AG09309 (cell line): Measurements from ENCODE around the gene FAM174B.

ENCODE experiments used
- DNase-seq: peaks from one replicate; pipeline ENCODE4 v3.0.0-alpha.2; 2010; ENCODE audit warnings: low read depth
- H3K4me3 ChIP-seq: 2 replicates; pipeline ENCODE4 v1.5.1; 2011; ENCODE audit warnings: mild to moderate bottlenecking, low read depth, low read length, moderate library complexity; ENCODE audit not compliant: control insufficient read depth
- CTCF ChIP-seq: IDR thresholded peaks from 2 replicates; pipeline ENCODE4 v1.5.1; 2011; ENCODE audit warnings: mild to moderate bottlenecking, low read depth, low read length, inconsistent platforms; ENCODE audit not compliant: insufficient read depth, control insufficient read depth; ENCODE audit errors: missing control alignments

The FAM174B gene

GRCh38 chr15:92595506-92596381 is 59.8 kb downstream of the FAM174B start:
- no peak for TF ChIP-seq CTCF
- H3K4me3 ChIP-seq, result no peak overlapping the region
- DNase-seq, result no peak

- no peak overlapping the region for H3K4me3 ChIP-seq
- TF ChIP-seq CTCF, result no peak
- DNase-seq, result no peak
Measured at GRCh38 chr15:92591275-92591674, 64.3 kb downstream of the FAM174B start.

GRCh38 chr15:92586966-92587365 is 68.6 kb downstream of the FAM174B start:
- no peak for DNase-seq
- no peak overlapping the region for H3K4me3 ChIP-seq
- no peak for TF ChIP-seq CTCF

GRCh38 chr15:92586383-92586942 is 69.1 kb downstream of the FAM174B start:
- H3K4me3 ChIP-seq, result no peak overlapping the region
- TF ChIP-seq CTCF, result no peak
- DNase-seq, result no peak

- DNase-seq, result no peak
- no peak for TF ChIP-seq CTCF
- no peak overlapping the region for H3K4me3 ChIP-seq
Measured at GRCh38 chr15:92584105-92584504, 71.5 kb downstream of the FAM174B start.

- TF ChIP-seq CTCF, result no peak
- no peak overlapping the region for H3K4me3 ChIP-seq
- no peak for DNase-seq
Measured at GRCh38 chr15:92583096-92584034, 72.2 kb downstream of the FAM174B start.
